Psoas muscle (tissue), 8 donors: ENCODE results near the gene ARL5A. TPM values are rescaled to one million over a fixed set of nuclear protein-coding genes. Genes with fewer than 3 reads are reported as not detected.

Source experiments
- ATAC-seq, 4 donors: fragments of 200-7000 bp; cut with Tn5 transposase; one replicate each; pipeline ENCODE4 v1.9.1; 2020; ENCODE audit warnings: moderate library complexity in 3 of 4, mild to moderate bottlenecking in 2 of 4
- DNase-seq, 2 donors: peaks; one replicate each; pipeline ENCODE4 v3.0.0-alpha.2; 2020
- H3K27ac ChIP-seq: fragments of 200-600 bp; one replicate; pipeline ENCODE4 v1.8.0; 2022
- H3K27me3 ChIP-seq, 3 donors: fragments of 200-600 bp in 1 of 3; one replicate each; pipeline versions ENCODE4 v1.6.1 to v1.8.0; 2013 to 2022; ENCODE audit warnings: low read length in 2 of 3, mild to moderate bottlenecking in 2 of 3, moderate library complexity in 1 of 3; ENCODE audit not compliant: insufficient read depth in 3 of 3
- H3K36me3 ChIP-seq, 2 donors: fragments of 200-600 bp in 1 of 2; one replicate each; pipeline versions ENCODE4 v1.6.1 to v1.8.0; 2013 to 2022; ENCODE audit warnings: low read depth in 1 of 2, mild to moderate bottlenecking in 1 of 2, moderate library complexity in 1 of 2; ENCODE audit not compliant: insufficient read depth in 1 of 2
- H3K4me1 ChIP-seq: fragments of 200-600 bp; one replicate; pipeline ENCODE4 v1.8.0; 2022
- H3K4me3 ChIP-seq: fragments of 200-600 bp; one replicate; pipeline ENCODE4 v1.8.0; 2022; ENCODE audit warnings: mild to moderate bottlenecking
- H3K9me3 ChIP-seq: fragments of 200-600 bp; one replicate; pipeline ENCODE4 v1.8.0; 2022
- WGBS, 3 donors: extraction: QIAGEN DNeasy Blood & Tissue Kit; methylation state at CpG; one replicate each; pipeline versions ENCODE4 v1.1.6 to v1.1.7; 2013; 5-methylcytosine and 5-hydroxymethylcytosine counted together
- intact Hi-C, 2 donors: fragments of 100-400 bp; cut with DNase I; formaldehyde crosslinking; loops; one replicate each; pipeline versions ENCODE4 v1.11.0 to v1.14.2; 2022
- polyA plus RNA-seq, 3 donors: library from polyadenylated mRNA; stranded (reverse); fragments of 200-250 nt; gene quantifications; one replicate each; pipeline ENCODE4 v1.2.3, GENCODE V29; 2013
- total RNA-seq, 4 donors: library from RNA; stranded (reverse); fragmentation: NEBNext Ultra II Directional in 2 of 4; extraction: Animal tissue kit (Norgen Biotek cat#: 25700) in 2 of 4; gene quantifications; one replicate each; pipeline versions ENCODE4 v1.2.1 to v1.2.4, GENCODE V29; 2021 to 2023
- TF ChIP-seq, protein P1 (sequence below): fragments of 200-600 bp; IDR thresholded peaks from one replicate; pipeline ENCODE4 v1.8.0; 2022; ENCODE audit warnings: antibody characterized with exemption
- donor health status: healthy with polysubstance abuse.
- donor health status: DM: no; HTN: no; CAD: no; lungs with moderate emphysema.
- donor health status: Bipolar disorder and iron deficiency.
- donor health status: healthy.
- donor health status: DM: yes; HTN: yes; CAD: no.
- donor health status: DM: no; HTN: no; CAD: no.
- donor health status: DM: no; HTN: no; CAD: no.
- donor health status: DM: yes; HTN: yes; CAD: no.

The ARL5A gene
- total and polyA plus RNA-seq, 7 donors = 11.8 to 71.9 (median 46.3) TPM

GRCh38 chr2:151771599-151772358 is 56.4 kb downstream of the ARL5A start:
- ATAC-seq = peak; percentile 87 to 93 (median 90)
- H3K36me3 ChIP-seq = no peaks in the 10 kb centered on the region
- peak overlapping the region; percentile 82 for H3K27ac ChIP-seq
- TF ChIP-seq, protein P1, sequence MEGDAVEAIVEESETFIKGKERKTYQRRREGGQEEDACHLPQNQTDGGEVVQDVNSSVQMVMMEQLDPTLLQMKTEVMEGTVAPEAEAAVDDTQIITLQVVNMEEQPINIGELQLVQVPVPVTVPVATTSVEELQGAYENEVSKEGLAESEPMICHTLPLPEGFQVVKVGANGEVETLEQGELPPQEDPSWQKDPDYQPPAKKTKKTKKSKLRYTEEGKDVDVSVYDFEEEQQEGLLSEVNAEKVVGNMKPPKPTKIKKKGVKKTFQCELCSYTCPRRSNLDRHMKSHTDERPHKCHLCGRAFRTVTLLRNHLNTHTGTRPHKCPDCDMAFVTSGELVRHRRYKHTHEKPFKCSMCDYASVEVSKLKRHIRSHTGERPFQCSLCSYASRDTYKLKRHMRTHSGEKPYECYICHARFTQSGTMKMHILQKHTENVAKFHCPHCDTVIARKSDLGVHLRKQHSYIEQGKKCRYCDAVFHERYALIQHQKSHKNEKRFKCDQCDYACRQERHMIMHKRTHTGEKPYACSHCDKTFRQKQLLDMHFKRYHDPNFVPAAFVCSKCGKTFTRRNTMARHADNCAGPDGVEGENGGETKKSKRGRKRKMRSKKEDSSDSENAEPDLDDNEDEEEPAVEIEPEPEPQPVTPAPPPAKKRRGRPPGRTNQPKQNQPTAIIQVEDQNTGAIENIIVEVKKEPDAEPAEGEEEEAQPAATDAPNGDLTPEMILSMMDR = no peak
- DNase-seq = peak; percentile 58 to 85
- H3K27me3 ChIP-seq = no peaks in the 10 kb centered on the region
- no peaks in the 10 kb centered on the region for H3K9me3 ChIP-seq
- peak overlapping the region; percentile 28 for H3K4me3 ChIP-seq
- intact Hi-C loops = loop anchor here (1.0 to 5.0 kb wide), 2 partner anchors 37 to 44 kb away; partner anchors contain the start of gene NEB (in 1 of the 2)
- WGBS, 3 donors = 25 to 35% (median 26%) methylated on average over 10 of the region's 10 CpGs
- H3K4me1 ChIP-seq = peaks cover 63% of the 10 kb centered on the region

GRCh38 chr2:151770995-151771394 is 57.2 kb downstream of the ARL5A start:
- H3K36me3 ChIP-seq = no peaks in the 10 kb centered on the region
- peaks cover 71% of the 10 kb centered on the region for H3K4me1 ChIP-seq
- H3K27me3 ChIP-seq = no peaks in the 10 kb centered on the region
- WGBS, 3 donors = 58 to 68% (median 66%) methylated on average over 2 of the region's 2 CpGs
- ATAC-seq = peak in 2 of 4 donors; percentile 28
- H3K27ac ChIP-seq = peak overlapping the region; percentile 82
- no peaks in the 10 kb centered on the region for H3K9me3 ChIP-seq
- intact Hi-C loops = loop anchor here in 1 of 2 donors (5.0 kb wide), 1 partner anchor 44 kb away; no protein-coding TSS in a partner anchor
- no peak overlapping the region for H3K4me3 ChIP-seq
- DNase-seq = no peak
- TF ChIP-seq, protein P1 = no peak

GRCh38 chr2:151769606-151770005 is 58.6 kb downstream of the ARL5A start:
- H3K27ac ChIP-seq = peak overlapping the region; percentile 82
- intact Hi-C loops = loop anchor here in 1 of 2 donors (5.0 kb wide), 1 partner anchor 42 kb away; no protein-coding TSS in a partner anchor
- 98 to 100% (median 100%) methylated on average over 1 of the region's 1 CpG for WGBS, 3 donors
- DNase-seq (no peak), ATAC-seq (no peak)
- TF ChIP-seq, protein P1 = no peak
- H3K9me3 ChIP-seq = no peaks in the 10 kb centered on the region
- H3K27me3 ChIP-seq = no peaks in the 10 kb centered on the region
- no peaks in the 10 kb centered on the region for H3K36me3 ChIP-seq
- H3K4me1 ChIP-seq = peaks cover 67% of the 10 kb centered on the region
- no peak overlapping the region for H3K4me3 ChIP-seq

- no peak overlapping the region for H3K4me3 ChIP-seq
- no peaks in the 10 kb centered on the region for H3K27me3 ChIP-seq
- ATAC-seq (peak in 3 of 4 donors; percentile 6 to 21 (median 16)), DNase-seq (no peak)
- H3K9me3 ChIP-seq = no peaks in the 10 kb centered on the region
- 13 to 32% (median 16%) methylated on average over 2 of the region's 2 CpGs for WGBS, 3 donors
- TF ChIP-seq, protein P1 = no peak
- H3K36me3 ChIP-seq = no peaks in the 10 kb centered on the region
- peak overlapping the region; percentile 83 for H3K27ac ChIP-seq
- H3K4me1 ChIP-seq = peaks cover 52% of the 10 kb centered on the region
- intact Hi-C loops = no loop called here
Observed at GRCh38 chr2:151767536-151767935, 60.7 kb downstream of the ARL5A start.
